Middle frontal gyrus (tissue), 1 donor: Measurements from ENCODE around the gene SETD2.
"Not testable (repeated sequence)": the region's sequence is repeated elsewhere in the genome, so short reads cannot be mapped to it uniquely, and the experiment has no call there.

Source experiments
- DNase-seq: peaks from one replicate; pipeline ENCODE4 v3.0.0-alpha.2; 2015; ENCODE audit warnings: low spot score; ENCODE audit errors: extremely low spot score

The SETD2 gene

GRCh38 chr3:47104259-47104658, 59.7 kb downstream of the SETD2 start:
- DNase-seq = no peak

- no peak for DNase-seq
These were observed 60.3 kb downstream of the SETD2 start for GRCh38 chr3:47103619-47104018.

- DNase-seq = no peak
These were observed 61.8 kb downstream of the SETD2 start for GRCh38 chr3:47102081-47102600.

GRCh38 chr3:47098910-47099309, 65.0 kb downstream of the SETD2 start:
- no peak for DNase-seq

- DNase-seq = no peak
These were observed 66.0 kb downstream of the SETD2 start for GRCh38 chr3:47097864-47098263.

- DNase-seq = no peak
These were observed 67.0 kb downstream of the SETD2 start for GRCh38 chr3:47096959-47097358.

GRCh38 chr3:47092090-47092489, 71.8 kb downstream of the SETD2 start:
- no peak for DNase-seq

- DNase-seq = no peak
These were observed 74.3 kb downstream of the SETD2 start for GRCh38 chr3:47089630-47090029.

GRCh38 chr3:47086071-47086470, 77.8 kb downstream of the SETD2 start:
- DNase-seq = no peak

- DNase-seq = no peak
These were observed 80.1 kb downstream of the SETD2 start for GRCh38 chr3:47083786-47084185.

GRCh38 chr3:47082519-47082918, 81.4 kb downstream of the SETD2 start:
- DNase-seq = no peak

GRCh38 chr3:47079432-47079831, 84.5 kb downstream of the SETD2 start:
- no peak for DNase-seq

- no peak for DNase-seq
These were observed 90.2 kb downstream of the SETD2 start for GRCh38 chr3:47073685-47074084.

GRCh38 chr3:47070770-47071169, 93.1 kb downstream of the SETD2 start:
- DNase-seq = no peak

- DNase-seq = not testable (repeated sequence)
These were observed 97.7 kb downstream of the SETD2 start for GRCh38 chr3:47066259-47066658.

- no peak for DNase-seq
These were observed 98.2 kb downstream of the SETD2 start for GRCh38 chr3:47065681-47066080.

GRCh38 chr3:47065058-47065457, 98.9 kb downstream of the SETD2 start:
- no peak for DNase-seq

GRCh38 chr3:47057212-47057671, 106.7 kb downstream of the SETD2 start:
- DNase-seq = no peak

- DNase-seq = no peak
These were observed 107.2 kb downstream of the SETD2 start for GRCh38 chr3:47056705-47057104.

- no peak for DNase-seq
These were observed 109.5 kb downstream of the SETD2 start for GRCh38 chr3:47054412-47054811.

- DNase-seq = no peak
These were observed 116.2 kb downstream of the SETD2 start for GRCh38 chr3:47047673-47048072.

GRCh38 chr3:47047069-47047468, 116.8 kb downstream of the SETD2 start:
- DNase-seq = no peak

- DNase-seq = no peak
These were observed 121.6 kb downstream of the SETD2 start for GRCh38 chr3:47042231-47042791.

- no peak for DNase-seq
These were observed 122.8 kb downstream of the SETD2 start for GRCh38 chr3:47041114-47041513.
